Right cardiac atrium (tissue), 5 donors: ENCODE results near the gene ARFGAP1. TPM values are rescaled to one million over a fixed set of nuclear protein-coding genes. Genes with fewer than 3 reads are reported as not detected.

ENCODE experiments used
- ATAC-seq, 2 donors: fragments of 200-7000 bp; cut with Tn5 transposase; one replicate each; pipeline versions ENCODE4 v1.8.0 to v1.9.1; 2020; ENCODE audit warnings: moderate library complexity in 2 of 2, mild to moderate bottlenecking in 1 of 2
- DNase-seq, 3 donors: peaks; one replicate each; pipeline ENCODE4 v3.0.0-alpha.2; 2020
- H3K27ac ChIP-seq: one replicate; pipeline ENCODE4 v1.5.1; 2013; ENCODE audit warnings: mild to moderate bottlenecking, low read length, control low read depth, moderate library complexity
- H3K27me3 ChIP-seq: one replicate; pipeline ENCODE4 v1.6.1; 2013; ENCODE audit not compliant: control insufficient read depth, insufficient read depth
- H3K4me1 ChIP-seq: one replicate; pipeline ENCODE4 v1.6.1; 2013; ENCODE audit warnings: low read length; ENCODE audit not compliant: control insufficient read depth, insufficient read depth
- H3K4me3 ChIP-seq: one replicate; pipeline ENCODE4 v1.5.1; 2013; ENCODE audit warnings: low read length, control low read depth
- H3K9me3 ChIP-seq: one replicate; pipeline ENCODE4 v1.6.1; 2013; ENCODE audit warnings: low read length; ENCODE audit not compliant: control insufficient read depth
- WGBS: extraction: QIAGEN DNeasy Blood & Tissue Kit; methylation state at CpG from one replicate; pipeline ENCODE4 v1.1.7; 2013; 5-methylcytosine and 5-hydroxymethylcytosine counted together
- intact Hi-C, 4 donors: fragments of 100-400 bp; cut with DNase I; formaldehyde crosslinking; loops; one replicate each; pipeline versions ENCODE4 v1.11.0 to v1.14.0; 2022 to 2023
- polyA plus RNA-seq: library from polyadenylated mRNA; stranded (reverse); fragments of 200-250 nt; gene quantifications from one replicate; pipeline ENCODE4 v1.2.3, GENCODE V29; 2013
- total RNA-seq, 4 donors: library from RNA; stranded (reverse); fragmentation: NEBNext Ultra II Directional; extraction: Animal tissue kit (Norgen Biotek cat#: 25700); gene quantifications; one replicate each; pipeline ENCODE4 v1.2.1, GENCODE V29; 2021
- donor health status: healthy with polysubstance abuse.
- donor health status: DM: no; HTN: yes; CAD: no.
- donor health status: DM: no; HTN: no; CAD: no.
- donor health status: DM: no; HTN: yes; CAD: no; lungs with severe emphysema.
- donor health status: DM: yes; HTN: yes; CAD: no.

The ARFGAP1 gene
- total and polyA plus RNA-seq, 5 donors = 36.9 to 50.7 (median 39.9) TPM

DNA sequence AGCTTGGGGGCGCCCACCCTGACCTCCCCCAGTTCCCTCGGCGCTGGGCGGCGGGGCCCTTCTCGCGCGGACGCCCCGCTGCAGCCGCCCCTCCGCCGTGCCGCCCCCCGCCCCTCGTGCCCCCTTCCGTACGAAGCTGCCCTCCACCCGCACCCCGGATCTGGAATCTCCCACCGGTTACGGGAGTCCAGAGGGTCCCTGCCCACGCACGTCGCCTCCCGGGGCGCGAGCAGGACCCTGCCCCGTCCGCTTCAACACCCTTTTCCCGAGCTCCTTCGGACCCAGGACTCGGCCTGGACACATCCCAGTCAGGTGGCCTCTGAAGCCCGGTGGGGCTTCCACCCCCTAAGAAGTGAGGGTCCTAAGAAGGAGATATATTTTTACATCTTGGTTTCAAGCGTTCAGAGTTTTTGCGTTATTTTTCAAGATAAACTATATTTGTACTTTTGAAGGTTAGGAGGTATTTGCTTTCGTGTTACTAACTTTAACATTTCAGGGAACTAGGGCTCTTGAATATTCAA, 506 bp downstream of the ARFGAP1 start:
- Histone ChIP-seq H3K9me3 (no peaks in the 10 kb centered on the region), H3K4me1 (peaks cover 6% of the 10 kb centered on the region), H3K27me3 (no peaks in the 10 kb centered on the region), H3K4me3 (peak overlapping the region; percentile 97), H3K27ac (no peak overlapping the region)
- no peak for DNase-seq
- under 1% methylated on average over 37 of the region's 37 CpGs for WGBS
- ATAC-seq = no peak
- intact Hi-C loops = no loop called here

DNA sequence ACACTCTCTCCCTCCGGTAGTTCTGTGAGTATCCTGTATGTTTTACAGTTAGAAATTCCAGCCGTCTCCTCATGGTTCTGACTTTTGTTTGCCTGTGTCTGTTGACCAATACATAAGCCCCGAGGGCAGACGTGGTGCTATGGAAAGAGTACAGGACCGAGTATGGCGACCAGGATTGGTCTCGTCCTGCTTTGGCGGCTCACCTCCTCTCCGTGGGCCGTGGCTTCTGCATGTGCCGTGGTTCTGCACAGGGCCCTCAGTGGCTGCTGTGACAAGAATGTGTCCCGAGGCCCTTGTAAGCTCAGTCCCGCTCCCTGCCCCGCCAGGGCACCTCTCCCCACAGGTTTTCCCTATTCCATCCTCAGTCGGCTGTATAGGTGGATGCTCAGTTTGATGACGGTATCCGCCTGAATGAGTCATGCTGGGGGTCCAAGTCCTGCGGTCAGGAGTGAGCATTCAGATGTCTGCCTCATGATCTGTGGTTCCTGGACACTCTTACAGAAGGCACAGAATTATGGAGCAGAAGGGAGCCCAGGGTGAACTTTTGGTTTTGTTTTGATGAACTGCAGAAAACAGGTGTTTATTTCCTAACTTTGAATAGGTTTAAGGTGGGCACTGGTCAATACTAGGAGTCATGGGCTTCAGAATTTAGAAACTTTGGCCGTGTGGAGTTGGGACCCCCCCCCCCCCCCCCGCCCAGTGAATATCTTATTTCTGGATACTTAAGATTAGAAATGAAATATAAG, 1.2 kb downstream of the ARFGAP1 start:
- intact Hi-C loops = no loop called here

DNA sequence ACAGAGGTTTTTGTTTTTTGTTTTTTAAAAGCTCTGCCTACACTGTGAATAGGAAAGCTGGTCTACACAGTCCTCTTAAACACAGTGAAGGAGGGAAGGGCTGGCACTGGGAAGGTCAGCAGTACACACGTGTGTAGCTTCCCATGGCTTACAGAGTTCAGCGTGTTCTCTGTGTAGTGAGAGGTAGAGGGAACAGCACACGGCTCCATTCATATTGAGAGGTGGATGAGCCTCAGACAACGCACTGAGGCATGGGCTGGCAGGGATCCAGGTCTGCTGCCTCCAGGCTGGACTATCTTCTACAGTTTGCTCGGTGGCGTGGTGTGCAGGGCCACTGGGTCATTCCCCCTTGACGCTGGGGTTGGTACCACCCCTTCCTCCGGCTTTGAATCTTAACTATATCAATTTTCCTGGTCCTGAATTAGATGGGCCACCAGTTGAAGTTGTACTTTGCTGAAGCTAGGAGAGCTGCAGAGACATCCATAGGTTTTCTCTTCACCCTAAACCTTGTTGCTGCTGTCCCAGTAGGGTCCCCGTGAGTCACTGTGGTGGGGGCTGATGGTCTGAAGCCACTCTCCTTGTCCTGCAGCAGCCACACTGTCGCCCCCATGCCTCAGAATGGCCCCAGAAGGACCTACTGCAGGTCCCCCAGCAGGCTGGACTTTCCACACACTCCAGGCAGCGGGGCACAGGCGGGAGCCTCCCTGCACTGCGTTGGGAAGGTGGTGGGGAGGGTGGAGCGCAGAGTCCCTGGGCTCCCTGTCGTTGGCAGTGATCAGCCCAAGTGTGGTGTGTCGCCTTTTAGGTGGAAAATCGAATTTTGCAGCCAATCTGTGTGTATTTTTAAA, 2.0 kb downstream of the ARFGAP1 start:
- peaks cover 6% of the 10 kb centered on the region for H3K4me1 ChIP-seq
- peak in 1 of 3 donors; percentile 70 for DNase-seq
- 70% methylated on average over 17 of the region's 17 CpGs for WGBS
- intact Hi-C loops = no loop called here
- no peak for ATAC-seq
- no peaks in the 10 kb centered on the region for H3K27me3 ChIP-seq
- no peak overlapping the region for H3K27ac ChIP-seq
- H3K4me3 ChIP-seq = no peak overlapping the region
- no peaks in the 10 kb centered on the region for H3K9me3 ChIP-seq

More for the DNA sequence above, 1.2 kb downstream of the ARFGAP1 start:
- Histone ChIP-seq H3K27ac (no peak overlapping the region), H3K27me3 (no peaks in the 10 kb centered on the region), H3K9me3 (no peaks in the 10 kb centered on the region), H3K4me1 (peaks cover 6% of the 10 kb centered on the region), H3K4me3 (peak overlapping the region; percentile 97)
- ATAC-seq (no peak), DNase-seq (no peak)
- WGBS = 31% methylated on average over 20 of the region's 20 CpGs

DNA sequence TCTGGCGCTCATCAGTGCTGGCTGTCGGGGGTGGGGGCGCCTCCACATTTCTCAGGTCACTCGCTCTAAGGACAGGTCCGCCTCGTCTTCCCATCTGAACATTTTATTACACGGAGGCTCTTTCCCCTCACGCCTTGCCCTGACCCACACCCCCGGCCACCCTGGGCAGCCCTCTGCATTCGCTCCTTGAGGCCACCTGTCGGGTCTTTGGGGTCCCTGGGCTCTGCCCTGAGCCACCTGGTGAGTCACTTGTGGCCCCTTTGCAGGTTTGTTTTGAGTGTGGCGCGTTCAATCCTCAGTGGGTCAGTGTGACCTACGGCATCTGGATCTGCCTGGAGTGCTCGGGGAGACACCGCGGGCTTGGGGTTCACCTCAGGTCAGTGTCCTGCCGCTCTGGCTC, 3.2 kb downstream of the ARFGAP1 start:
- 93% methylated on average over 18 of the region's 18 CpGs for WGBS
- ATAC-seq (no peak), DNase-seq (peak in 1 of 3 donors; percentile 38)
- Histone ChIP-seq H3K4me1 (peaks cover 6% of the 10 kb centered on the region), H3K4me3 (no peak overlapping the region), H3K9me3 (no peaks in the 10 kb centered on the region), H3K27ac (no peak overlapping the region), H3K27me3 (no peaks in the 10 kb centered on the region)
- intact Hi-C loops = no loop called here

DNA sequence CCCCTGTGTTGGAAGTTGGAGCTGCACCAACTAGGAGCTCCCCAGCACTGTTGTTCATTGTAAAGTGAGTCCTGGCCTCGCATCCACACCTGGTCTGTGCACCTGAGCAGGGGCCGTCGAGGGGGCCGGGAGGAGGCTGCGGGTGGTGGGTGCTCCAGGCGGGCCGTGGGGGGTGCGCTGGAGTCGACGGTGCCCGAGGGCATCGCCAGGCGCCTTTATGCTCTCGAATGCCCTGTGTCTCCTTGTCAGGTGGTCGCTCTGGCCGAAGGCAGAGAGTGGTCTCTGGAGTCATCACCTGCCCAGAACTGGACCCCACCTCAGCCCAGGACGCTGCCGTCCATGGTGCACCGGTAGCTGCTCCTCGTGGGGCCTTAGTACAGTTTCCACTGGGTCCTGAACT, 4.3 kb downstream of the ARFGAP1 start:
- 92% methylated on average over 20 of the region's 20 CpGs for WGBS
- peak in 2 of 3 donors; percentile 42 to 44 for DNase-seq
- no peak for ATAC-seq
- H3K27me3 ChIP-seq = no peaks in the 10 kb centered on the region
- H3K4me3 ChIP-seq = no peak overlapping the region
- H3K4me1 ChIP-seq = peaks cover 4% of the 10 kb centered on the region
- intact Hi-C loops = no loop called here
- no peaks in the 10 kb centered on the region for H3K9me3 ChIP-seq
- no peak overlapping the region for H3K27ac ChIP-seq

DNA sequence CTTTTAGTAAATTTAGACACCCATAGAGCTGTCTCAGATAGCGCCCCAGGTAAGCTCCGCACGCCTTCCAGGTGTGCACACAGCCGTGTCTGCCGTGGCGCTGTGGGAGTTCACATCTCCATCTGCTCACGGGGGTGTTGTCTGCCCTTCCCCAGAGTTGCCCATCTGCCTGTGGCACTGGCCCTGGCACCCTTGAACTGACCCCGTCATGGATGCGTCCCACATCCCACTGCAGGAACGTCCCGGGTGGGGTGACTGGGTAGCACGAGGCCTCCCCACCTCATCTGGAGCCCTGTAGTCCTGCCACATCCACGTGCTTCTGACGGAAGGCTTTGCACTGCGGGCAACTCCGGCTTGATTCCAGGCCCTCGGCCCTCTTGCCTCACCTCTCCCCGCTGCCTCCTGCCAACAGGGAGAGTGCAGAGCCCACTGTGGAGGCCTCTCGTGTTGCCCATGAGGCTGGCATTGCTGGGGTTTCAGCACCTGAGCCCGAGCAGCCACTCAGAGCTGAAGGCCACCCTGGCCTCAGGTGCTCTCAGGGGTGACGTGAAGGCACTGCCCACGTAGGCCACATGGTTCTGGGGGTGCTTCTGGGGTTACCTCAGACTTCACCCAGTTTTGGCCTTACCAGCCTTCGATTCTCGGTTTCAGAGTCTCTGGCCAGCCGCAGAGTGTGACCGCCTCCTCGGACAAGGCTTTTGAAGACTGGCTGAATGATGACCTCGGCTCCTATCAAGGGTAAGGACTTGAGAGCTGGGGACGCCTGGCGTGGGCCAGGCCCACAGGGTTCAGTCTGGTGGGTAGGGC, 5.1 kb downstream of the ARFGAP1 start:
- Histone ChIP-seq H3K27ac (no peak overlapping the region), H3K27me3 (no peaks in the 10 kb centered on the region), H3K4me1 (peaks cover 4% of the 10 kb centered on the region), H3K4me3 (no peak overlapping the region), H3K9me3 (no peaks in the 10 kb centered on the region)
- ATAC-seq (no peak), DNase-seq (peak in 2 of 3 donors; percentile 32 to 55)
- 93% methylated on average over 30 of the region's 30 CpGs for WGBS
- intact Hi-C loops = no loop called here

DNA sequence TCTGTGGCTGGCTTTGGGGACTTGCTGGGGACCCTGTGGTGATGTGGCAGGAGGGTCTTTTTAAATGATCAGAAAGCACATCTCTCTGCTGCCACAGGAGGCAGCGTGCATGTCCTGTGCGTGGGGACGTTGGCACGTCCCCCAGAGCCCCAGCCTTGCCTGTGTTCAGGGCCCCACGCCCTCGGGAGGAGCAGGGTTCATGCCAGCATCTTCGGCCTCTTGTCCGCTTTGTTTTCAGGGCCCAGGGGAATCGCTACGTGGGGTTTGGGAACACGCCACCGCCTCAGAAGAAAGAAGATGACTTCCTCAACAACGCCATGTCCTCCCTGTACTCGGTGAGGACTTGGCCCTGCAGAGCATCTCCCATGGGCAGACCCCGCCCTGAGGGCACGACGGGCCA, 6.0 kb downstream of the ARFGAP1 start:
- no peak for ATAC-seq

DNA sequence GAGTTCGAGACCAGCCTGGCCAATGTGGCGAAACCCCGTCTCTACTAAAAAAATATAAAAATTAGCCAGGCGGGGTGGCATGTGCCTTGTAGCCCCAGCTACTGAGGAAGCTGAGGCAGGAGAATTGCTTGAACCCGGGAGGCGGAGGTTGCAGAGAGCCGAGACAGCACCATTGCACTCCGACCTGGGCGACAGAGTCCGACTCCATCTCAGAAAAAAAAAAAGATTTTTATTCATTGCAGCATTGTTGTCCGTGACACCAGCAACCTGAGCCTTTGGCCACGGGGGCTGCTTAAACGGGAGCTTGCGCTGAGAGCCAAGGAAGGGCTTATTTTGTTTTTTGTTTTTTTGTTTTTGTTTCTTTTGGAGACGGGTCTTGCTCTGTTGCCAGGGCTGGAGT, 7.3 kb downstream of the ARFGAP1 start:
- Histone ChIP-seq H3K4me3 (no peak overlapping the region), H3K27me3 (no peaks in the 10 kb centered on the region), H3K27ac (no peak overlapping the region), H3K4me1 (no peaks in the 10 kb centered on the region), H3K9me3 (no peaks in the 10 kb centered on the region)
- DNase-seq (peak in 2 of 3 donors; percentile 22 to 23), ATAC-seq (no peak)
- WGBS = 94% methylated on average over 15 of the region's 15 CpGs
- intact Hi-C loops = no loop called here

More for the DNA sequence above, 6.0 kb downstream of the ARFGAP1 start:
- 74% methylated on average over 17 of the region's 17 CpGs for WGBS
- intact Hi-C loops = no loop called here
- peak in 2 of 3 donors; percentile 19 to 22 for DNase-seq
- H3K9me3 ChIP-seq = no peaks in the 10 kb centered on the region
- no peaks in the 10 kb centered on the region for H3K27me3 ChIP-seq
- H3K4me1 ChIP-seq = peaks cover 2% of the 10 kb centered on the region
- no peak overlapping the region for H3K4me3 ChIP-seq
- no peak overlapping the region for H3K27ac ChIP-seq

DNA sequence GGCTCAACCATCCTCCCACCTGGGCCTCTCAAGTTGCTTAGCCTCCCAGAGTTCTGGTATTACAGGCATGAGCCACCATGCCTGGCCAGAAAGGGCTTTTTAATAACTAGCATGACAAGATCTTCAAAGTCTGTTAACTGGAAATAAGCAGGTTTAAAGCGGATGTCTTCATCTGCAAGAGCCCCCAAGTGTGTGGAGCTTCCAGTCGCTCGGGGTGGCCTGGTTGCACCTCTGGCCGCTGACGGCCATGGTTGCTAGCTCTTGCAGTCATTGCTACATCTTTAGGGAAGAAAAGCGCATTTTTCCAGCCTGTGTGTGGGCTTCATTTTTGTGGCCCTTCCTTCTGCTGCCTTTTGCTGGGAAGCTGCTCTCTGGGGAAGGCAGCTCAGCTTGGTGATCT, 7.8 kb downstream of the ARFGAP1 start:
- Histone ChIP-seq H3K9me3 (no peaks in the 10 kb centered on the region), H3K27ac (no peak overlapping the region), H3K4me1 (no peaks in the 10 kb centered on the region), H3K27me3 (no peaks in the 10 kb centered on the region), H3K4me3 (no peak overlapping the region)
- DNase-seq = peak in 2 of 3 donors; percentile 9 to 20
- 97% methylated on average over 6 of the region's 6 CpGs for WGBS
- intact Hi-C loops = no loop called here
- no peak for ATAC-seq

DNA sequence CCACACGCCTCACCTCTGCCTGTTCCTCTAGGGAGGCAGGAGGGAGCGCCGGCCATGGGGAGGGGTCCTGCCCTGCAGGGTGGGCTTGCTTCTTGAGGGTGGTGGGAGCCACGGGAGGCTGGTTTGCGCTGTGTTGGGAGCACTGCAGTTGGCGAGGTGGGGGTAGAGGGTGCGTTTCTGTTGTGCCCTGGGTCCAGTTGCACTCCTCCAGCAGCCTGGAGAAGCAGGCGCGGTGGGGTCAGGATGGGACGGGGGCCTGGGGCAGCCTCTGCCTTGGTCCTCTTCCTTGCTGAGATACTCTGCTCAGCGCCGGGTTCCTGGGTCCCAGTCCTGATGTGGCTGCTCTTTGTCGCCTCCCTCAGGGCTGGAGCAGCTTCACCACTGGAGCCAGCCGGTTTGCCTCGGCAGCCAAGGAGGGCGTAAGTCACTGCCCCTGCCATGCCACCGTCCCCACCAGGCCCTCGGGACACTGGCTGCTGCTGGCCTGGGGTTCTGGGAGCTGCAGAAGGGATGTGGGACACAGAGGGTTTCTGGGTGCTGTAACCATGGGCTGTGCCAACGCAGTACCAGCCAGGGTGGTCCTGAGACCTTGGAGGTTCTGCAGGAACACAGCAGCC, 8.4 kb downstream of the ARFGAP1 start:
- WGBS = 82% methylated on average over 19 of the region's 19 CpGs
- intact Hi-C loops = no loop called here
- Histone ChIP-seq H3K4me3 (no peak overlapping the region), H3K4me1 (no peaks in the 10 kb centered on the region), H3K9me3 (no peaks in the 10 kb centered on the region), H3K27ac (no peak overlapping the region), H3K27me3 (no peaks in the 10 kb centered on the region)
- peak in 2 of 3 donors; percentile 33 to 42 for DNase-seq
- no peak for ATAC-seq
